ENCODE data around the gene FLNB.

FLNB gene, protein sequence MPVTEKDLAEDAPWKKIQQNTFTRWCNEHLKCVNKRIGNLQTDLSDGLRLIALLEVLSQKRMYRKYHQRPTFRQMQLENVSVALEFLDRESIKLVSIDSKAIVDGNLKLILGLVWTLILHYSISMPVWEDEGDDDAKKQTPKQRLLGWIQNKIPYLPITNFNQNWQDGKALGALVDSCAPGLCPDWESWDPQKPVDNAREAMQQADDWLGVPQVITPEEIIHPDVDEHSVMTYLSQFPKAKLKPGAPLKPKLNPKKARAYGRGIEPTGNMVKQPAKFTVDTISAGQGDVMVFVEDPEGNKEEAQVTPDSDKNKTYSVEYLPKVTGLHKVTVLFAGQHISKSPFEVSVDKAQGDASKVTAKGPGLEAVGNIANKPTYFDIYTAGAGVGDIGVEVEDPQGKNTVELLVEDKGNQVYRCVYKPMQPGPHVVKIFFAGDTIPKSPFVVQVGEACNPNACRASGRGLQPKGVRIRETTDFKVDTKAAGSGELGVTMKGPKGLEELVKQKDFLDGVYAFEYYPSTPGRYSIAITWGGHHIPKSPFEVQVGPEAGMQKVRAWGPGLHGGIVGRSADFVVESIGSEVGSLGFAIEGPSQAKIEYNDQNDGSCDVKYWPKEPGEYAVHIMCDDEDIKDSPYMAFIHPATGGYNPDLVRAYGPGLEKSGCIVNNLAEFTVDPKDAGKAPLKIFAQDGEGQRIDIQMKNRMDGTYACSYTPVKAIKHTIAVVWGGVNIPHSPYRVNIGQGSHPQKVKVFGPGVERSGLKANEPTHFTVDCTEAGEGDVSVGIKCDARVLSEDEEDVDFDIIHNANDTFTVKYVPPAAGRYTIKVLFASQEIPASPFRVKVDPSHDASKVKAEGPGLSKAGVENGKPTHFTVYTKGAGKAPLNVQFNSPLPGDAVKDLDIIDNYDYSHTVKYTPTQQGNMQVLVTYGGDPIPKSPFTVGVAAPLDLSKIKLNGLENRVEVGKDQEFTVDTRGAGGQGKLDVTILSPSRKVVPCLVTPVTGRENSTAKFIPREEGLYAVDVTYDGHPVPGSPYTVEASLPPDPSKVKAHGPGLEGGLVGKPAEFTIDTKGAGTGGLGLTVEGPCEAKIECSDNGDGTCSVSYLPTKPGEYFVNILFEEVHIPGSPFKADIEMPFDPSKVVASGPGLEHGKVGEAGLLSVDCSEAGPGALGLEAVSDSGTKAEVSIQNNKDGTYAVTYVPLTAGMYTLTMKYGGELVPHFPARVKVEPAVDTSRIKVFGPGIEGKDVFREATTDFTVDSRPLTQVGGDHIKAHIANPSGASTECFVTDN (N-terminal part only)

DNA sequence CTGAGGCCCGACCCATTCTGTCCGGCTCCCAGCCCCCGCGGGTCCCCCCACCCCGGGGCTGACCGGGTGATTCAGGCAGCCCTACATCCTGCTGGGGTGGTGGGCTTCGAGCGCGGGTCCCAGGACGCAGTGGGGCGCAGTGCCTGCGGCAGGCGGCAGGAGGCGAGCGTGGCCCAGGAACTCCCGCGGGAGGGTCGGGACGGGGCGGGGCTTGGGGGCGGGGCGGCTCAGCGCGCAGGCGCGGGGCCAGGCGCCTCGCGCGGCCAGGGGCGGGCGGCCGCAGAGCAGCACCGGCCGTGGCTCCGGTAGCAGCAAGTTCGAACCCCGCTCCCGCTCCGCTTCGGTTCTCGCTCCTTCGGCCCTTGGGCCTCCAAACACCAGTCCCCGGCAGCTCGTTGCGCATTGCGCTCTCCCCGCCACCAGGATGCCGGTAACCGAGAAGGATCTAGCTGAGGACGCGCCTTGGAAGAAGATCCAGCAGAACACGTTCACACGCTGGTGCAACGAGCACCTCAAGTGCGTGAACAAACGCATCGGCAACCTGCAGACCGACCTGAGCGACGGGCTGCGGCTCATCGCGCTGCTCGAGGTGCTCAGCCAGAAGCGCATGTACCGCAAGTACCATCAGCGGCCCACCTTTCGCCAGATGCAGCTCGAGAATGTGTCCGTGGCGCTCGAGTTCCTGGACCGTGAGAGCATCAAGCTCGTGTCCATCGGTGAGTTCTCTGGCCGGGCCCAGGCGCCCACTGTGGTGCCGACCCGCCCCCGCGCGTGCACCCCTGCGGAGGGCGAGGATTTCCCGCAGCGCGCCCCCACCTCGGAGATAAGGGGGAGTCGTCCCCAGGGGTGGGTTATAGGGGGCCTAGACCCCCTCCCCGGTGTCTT, at the start of gene FLNB:
TSS of gene FLNB (plus strand) at position 282 of the 885 bp plus-strand sequence. CDS start at position 425, 143 bp downstream.
- peak; percentile 25 for DNase-seq (ENCODE audit: low spot score)

DNA sequence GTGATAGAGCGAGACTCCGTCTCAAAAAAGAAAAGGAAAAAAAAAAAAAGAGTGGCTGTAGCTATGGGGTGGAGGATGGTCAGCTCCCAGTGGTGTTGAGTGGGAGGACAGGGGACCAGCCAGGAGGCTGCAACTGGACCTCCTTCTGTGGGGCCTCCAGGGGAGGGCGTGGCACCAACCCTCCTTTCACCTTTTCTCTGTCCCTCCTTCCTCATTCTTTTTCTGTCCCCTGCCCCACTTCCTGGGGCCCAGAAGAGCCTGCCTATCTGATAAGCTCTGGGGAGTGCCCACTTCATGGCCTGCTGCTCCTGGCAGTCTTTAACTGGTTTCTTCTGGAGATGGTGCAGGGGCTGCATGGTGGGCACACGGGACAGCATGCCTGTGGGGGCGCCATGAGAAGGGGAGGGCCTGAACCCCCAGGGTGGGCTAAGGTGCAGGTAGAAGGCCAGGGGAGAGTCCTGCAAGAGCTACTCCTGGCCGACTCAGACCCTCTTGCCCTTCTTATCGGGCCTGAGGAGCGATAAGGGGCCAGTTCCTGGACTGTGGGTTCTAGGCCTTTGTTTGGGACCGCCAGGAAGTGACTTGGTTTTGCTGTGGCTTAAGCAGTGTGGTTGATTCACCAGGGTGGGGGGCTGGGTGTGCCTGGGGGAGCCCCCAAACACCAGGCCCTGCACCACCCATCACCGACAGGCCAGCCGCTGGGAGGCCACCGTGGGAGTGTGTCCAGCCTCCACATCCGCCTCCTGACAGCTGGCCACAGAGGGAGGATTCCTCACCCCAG, 49.4 kb upstream of the FLNB start:
- no peak for DNase-seq (ENCODE audit: low spot score)

DNA sequence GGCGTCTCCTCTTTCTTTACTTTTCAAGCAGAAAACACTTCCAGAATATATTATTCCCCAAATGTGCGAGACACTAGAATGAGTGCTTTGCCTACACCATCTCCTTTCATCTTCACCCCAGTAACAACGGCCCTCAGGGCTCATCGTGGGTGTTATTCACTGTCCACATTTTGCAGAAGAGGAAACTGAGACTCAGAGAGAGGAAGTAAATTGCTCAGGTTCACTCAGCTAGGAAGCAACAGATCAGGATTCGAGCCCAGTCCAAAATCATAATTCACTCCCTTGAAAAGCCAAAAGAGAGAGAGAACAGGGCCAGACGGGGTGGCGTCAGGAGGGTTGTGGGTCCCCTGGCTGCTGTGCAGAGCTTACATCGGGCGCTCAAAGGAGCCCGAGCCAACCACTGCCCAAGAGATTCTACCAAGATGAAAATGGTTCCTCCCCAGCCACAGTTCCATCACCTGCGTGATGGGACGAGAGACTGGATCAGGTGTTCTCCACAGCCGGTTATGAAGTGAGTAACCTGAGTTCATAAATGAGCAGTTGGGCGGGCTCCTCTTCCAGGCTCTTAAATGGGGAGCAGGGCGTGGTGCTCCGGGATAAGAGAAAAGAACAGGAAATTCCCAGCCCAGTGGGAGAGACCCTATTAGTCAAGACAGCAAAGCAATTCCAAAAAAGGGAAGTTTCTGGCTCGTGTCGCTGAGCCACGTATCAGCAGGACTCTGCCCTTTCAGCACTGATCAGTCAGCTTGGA, 48.6 kb upstream of the FLNB start:
- no peak for DNase-seq (ENCODE audit: low spot score)

DNA sequence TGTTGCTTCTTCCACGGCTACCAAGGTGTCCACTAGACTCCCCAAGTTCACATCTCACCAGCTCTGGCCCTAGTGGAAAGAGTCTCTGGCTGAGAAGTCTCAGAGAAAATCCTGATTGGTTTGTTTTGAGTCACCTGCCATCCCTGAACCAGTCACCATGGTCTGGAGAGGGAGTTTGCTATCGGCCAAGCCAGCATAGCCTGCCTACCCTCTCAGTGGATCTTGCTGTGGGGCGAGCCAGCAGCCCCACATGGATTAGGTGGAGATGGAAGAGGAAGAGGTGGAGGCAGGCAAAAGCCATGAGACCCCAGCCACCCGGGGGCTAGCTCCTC, 48.1 kb upstream of the FLNB start:
- no peak for DNase-seq (ENCODE audit: low spot score)

DNA sequence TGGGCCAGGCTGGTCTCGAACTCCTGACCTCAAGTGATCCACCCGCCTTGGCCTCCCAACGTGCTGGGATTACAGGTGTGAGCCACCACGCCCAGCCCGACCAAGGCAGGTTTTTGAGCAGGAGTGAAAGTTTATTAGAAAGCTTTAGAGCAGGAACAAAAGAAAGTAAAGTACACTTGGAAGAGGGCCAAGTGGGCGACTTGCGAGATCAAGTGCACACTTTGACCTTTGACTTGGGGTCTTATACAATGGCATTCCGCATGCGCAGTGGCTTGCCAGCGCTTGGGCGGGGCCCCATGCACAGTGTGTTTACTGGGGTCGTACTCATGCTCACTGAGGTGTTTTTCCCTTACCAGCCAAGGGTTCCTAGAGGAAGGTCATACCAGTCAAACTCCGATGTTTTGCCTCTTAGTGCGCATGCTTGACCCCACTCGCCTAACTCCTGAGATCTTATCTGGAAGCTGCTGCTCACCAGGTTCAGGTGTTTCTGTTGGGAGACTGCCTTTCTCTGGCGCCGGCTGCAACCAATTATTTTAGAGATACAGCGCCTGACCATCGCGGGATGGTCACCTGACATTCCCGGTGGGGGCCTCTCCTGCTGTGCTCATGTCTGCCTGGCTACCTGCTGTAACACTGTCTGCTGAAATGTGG, 46.9 kb upstream of the FLNB start:
- no peak for DNase-seq (ENCODE audit: low spot score)

DNA sequence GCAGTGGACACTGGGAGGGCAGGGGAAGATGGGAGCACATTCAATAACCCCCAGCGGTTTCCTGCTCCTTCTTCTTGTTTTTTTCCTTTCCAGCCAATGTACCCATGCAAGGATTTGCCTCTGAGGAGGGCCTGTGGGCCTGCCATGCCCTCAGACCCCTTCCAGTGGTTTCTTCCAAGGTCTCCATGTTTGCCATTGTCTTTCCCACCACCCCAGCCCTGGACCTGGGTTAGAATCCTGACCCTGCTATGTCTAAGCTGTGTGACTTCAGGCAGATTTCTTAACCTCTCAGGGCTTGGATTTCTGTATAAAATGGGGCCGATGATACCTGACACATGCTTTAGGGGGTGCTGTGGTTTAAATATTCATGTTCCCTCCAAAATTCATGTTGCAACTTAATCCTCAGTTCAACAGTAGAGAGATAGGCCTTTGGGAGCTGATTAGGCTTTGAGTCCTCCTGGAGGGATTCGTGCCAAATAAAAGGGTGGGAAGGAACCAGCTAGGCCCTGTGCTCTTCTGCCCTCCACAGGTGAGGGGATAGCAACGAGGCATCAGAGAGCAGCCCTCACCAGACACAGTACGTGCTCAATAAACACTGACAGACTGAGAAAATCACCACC, 46.3 kb upstream of the FLNB start:
- DNase-seq (ENCODE audit: low spot score), result no peak

DNA sequence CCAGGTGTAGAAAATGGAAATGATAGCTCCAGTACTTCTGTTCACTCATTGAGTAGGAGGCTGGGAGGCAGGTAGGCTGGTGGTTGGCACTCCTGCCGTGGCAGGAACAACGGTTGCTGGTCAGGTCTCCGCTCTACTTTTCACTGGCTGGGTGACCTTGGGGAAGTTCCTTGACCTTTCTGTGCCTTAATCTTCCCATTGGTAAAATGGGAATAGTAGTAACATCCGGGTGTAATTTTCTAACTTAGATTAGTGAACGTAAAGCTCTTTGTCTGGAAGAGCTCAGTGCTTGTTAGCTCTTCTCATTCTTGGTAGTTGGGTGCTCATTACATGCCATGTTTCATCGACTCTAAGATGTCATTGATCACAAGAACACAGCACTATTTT, 45.8 kb upstream of the FLNB start:
- no peak for DNase-seq (ENCODE audit: low spot score)

DNA sequence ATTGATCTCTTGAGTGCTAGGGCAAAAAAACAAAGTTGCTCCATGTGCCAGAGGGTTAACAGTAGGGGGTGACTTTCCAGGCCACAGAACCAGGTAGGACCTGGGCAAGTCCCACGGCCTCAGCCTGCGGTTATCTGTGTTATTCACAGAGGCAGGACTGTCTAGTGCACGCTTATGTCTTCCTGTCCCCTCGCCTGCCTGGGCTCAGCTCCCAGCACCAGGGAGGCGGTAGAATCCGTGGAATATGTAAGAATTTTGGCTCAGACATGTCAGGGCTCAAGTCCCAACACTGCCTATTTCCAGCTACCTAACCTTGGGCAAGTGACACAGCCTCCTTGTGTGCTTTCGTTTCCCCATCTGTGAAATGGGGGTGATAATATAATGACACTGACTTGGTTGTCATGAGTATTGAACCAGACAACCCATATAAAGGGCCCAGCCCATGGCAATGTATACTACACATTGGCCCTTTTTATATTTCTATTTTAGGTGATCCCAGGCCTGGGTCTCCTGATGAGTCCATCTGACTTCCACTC, 44.3 kb upstream of the FLNB start:
- DNase-seq (ENCODE audit: low spot score), result no peak

DNA sequence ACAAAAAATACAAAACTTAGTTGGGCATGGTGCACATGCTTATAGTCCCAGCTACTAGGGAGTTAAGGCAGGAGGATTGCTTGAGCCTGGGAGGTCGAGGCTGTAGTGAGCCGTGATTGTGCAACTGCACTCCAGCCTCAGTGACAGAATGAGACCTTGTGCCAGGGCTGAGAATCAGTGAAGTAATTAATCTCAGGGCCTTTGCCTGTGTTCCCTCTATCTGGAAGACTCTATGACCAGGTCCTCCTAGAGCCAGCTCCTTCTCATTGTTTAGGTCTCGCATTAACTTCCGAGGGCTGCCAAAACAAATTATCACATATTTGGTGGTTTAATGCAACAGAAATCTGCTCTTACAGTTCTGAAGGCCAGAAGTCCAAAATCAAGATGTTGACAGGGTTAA, 41.4 kb upstream of the FLNB start:
- DNase-seq (ENCODE audit: low spot score), result no peak

DNA sequence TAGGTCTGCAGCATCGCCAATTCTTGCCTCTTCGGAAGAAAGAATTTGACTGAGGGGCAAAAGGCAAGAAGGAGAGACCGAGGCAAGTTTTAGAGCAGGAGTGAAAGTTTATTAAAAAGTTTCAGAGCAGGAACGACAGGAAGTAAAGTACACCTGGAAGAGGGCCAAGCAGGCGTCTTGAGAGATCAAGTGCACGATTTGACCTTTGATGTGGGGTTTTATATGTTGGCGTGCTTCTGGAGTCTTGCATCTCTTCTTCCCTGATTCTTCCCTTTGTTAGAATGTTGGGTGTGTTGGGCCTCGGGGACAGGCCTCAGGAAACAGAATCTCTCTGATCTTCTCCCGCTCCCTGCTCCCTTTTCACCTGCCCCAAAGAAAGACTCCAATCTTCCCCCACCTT, 40.6 kb upstream of the FLNB start:
- no peak for DNase-seq (ENCODE audit: low spot score)

DNA sequence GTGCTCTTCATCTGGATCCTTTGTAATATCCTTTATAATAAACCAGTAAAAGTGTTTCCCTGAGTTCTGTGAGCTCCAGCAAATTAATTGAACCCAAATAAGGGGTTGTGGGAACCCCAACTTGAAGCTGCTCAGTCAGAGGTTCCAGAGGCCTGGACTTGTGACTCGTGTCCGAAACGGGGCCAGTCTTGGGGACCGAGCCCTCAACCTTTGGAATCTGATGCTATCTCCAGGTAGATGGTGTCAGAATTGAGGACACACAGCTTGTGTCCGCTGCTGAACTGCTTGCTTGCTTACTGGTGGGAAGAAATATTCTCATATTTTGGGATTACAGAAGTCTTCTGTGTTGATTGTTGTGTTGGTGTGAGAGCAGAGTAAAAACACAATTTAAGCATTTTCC, 39.7 kb upstream of the FLNB start:
- no peak for DNase-seq (ENCODE audit: low spot score)

DNA sequence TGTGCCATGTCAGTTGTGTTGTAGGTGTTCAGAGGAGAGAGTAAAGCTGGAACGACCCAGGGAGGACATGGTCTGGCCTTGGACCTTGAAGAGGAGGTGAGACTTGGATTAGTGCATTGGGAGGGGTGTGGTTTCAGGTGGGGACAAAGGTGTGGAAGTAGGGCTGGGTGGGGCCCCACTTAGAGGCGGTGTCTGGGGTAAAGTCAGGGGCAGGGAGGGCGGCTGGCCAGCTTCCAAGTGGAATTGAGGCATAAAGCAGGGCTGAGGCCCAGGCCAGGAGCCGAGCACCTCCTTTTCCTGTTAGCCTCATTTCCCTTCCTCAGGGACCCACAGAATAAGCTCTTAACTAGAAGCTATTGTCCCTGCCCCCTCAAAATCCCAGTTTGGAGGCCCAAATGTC, 36.2 kb upstream of the FLNB start:
- no peak for DNase-seq (ENCODE audit: low spot score)

DNA sequence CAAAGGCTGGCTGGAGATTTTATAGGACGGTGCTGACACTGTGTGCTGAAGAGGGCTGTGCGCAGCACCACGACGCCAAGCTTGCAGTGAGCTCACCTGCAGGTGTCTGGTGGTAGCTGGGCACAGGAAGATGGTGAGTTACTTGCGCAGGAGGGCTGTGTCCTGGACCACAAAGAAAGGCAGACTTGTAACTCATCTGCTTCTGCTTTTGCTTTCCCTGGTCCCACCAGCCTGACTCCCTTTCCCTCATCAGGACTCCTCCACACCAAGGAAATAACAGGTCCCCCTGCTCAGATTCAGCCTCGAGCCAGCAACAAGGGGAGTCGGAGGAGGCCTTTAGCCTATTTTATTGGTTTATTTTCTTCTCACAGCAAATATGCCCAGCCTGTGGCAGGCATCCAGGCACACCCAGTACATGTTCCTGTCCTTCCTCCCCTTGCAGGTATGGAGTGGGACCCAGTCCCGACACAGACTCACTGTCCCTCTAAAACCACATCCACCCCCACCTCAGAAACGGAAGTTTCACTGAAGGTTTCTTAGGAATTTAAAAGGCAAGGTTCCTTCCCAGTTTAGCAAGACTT, 35.6 kb upstream of the FLNB start:
- DNase-seq (ENCODE audit: low spot score), result no peak

DNA sequence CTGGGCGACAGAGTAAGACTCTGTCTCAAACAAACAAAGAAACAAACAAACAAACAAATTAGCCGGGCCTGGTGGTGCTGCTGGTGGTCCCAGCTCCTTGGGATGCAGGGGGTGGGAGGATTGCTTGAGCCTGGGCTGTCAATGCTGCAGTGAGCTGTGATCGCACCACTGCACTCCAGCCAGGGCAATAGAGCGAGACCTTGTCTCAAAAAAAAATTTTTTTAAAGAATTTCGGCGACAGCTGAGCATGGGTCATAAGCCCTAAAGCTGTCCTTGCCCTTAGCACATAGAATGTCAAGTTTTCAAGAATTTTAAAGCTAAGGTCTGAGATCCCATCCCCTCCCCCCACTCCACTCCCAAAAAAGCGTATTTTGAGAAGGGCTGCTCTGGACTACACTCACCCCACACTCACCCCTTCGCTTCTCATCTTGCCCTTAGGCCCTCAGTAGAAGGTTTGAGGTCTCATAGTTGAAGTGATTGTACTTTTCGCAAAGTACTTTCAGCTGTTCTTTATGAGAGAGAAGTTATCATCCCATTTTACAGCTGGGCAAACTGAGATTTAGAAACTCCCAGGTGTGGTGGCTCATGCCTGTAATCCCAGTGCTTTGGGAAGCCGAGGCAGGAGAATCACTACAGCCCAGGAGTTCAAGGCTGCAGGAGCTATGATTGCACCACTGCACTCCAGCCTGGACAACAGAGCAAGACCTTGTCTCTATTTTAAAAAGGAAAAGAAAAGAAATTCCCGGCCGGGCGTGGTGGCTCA, 34.3 kb upstream of the FLNB start:
- no peak for DNase-seq (ENCODE audit: low spot score)

DNA sequence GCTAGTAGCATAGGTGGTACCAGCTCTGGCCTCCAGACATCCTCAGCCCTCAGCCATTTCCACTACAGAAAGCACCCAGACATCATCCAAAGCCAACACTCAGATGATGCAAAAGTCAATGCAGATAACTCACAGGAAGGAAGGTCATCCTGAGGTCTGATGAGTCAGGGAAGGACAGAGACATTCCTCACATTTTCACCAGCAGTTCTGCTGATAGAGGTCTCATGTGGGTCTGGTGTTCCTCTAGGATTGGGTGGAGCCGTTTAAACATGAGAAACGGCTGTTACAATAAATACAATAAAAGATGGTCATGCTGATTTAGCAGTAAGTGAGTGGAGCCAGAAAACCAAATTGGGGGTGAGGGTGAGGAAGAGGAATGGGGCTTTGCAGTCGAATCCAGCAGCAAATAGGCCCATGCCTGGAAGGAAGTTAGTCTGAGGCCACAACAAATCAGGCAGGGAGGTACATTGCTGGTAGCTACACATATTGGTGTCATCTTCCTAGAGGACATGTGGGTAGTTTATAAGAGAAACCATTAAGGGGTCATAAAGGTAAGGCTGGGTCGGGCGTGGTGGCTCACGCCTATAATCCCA, 33.3 kb upstream of the FLNB start:
- DNase-seq (ENCODE audit: low spot score), result no peak

DNA sequence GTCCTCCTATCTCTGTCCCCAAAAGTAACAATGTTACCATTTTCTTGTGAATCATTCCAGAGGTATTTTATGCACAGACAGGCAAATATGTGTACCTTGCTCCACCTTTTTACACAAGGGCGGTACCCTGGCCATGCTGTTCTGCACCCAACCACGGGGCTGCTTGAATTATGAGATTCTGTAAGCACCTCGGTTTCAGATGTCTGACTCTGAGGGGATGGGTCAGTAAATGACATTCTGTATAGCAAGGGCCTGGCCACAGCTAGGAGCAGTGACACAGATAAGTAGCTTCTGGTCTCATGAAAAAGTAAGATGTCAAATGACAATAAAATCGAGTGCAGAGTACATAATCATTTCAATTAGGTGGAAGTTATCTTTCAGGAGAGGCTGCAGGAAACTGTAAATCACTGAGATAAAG, 30.4 kb upstream of the FLNB start:
- DNase-seq (ENCODE audit: low spot score), result no peak

DNA sequence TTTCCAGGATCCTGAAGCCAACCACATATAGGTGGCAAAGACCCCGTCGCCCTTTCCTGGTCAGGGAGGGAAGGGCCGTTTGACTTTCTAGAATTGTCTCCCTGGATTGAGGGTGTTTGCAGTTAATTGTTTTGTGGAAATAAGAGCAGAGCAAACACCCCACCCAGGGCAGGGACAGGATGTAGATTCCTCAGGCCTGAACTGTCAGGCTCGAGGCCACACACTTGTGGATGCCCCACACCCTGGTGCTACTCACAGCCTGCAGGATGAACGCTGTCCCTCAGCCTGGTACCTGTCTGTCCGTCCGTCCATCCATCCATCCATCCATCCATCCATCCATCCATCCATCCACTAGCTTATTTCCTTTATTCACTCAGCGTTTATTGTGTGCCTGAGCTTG, 29.9 kb upstream of the FLNB start:
- DNase-seq (ENCODE audit: low spot score), result no peak

Data from hematopoietic multipotent progenitor cell treated with erythropoietin and hydrocortisone succinate and interleukin-3 and kit ligand, for 17 days (in vitro differentiated cells).